IMR-90 (cell line): ENCODE data around the gene PLAAT2. TPM values are rescaled to one million over a fixed set of nuclear protein-coding genes. Genes with fewer than 3 reads are reported as not detected.

Source experiments
- ATAC-seq: fragments of 200-7000 bp; cut with Tn5 transposase; 2 replicates; pipeline ENCODE4 v1.9.1; 2020; ENCODE audit warnings: low read depth, mild to moderate bottlenecking, moderate library complexity
- BruUV-seq: library from RNA; stranded (reverse); fragments of 400-500 nt; replicated peaks from 2 replicates; lab custom pipeline; 2021; lab: Mats Ljungman, UMichigan
- CTCF ChIA-PET: fragments of 300-600 bp; formaldehyde crosslinking; extraction: SDS; loops from one replicate; lab custom pipeline; 2021; ENCODE audit warnings: antibody characterized with exemption; lab: Yijun Ruan, JAX
- POLR2A ChIA-PET: fragments of 300-600 bp; sonication (Branson Sonifier 250); formaldehyde crosslinking; loops from one replicate; lab custom pipeline; 2022; ENCODE audit warnings: antibody characterized with exemption; ENCODE audit not compliant: unreplicated experiment; lab: Charles Lee
- DNase-seq: peaks from one replicate; pipeline ENCODE4 v3.0.0; 2013
- H2AFZ ChIP-seq: replicated peaks from 2 replicates; pipeline ENCODE3; 2013; ENCODE audit warnings: low read length, mild to moderate bottlenecking; ENCODE audit not compliant: poor library complexity
- H2AK5ac ChIP-seq: 2 replicates; pipeline ENCODE4 v1.6.1; 2013; ENCODE audit warnings: low read depth, low read length, inconsistent platforms
- H2AK9ac ChIP-seq: replicated peaks from 2 replicates; pipeline ENCODE3; 2013; ENCODE audit warnings: mild to moderate bottlenecking, low read depth, low read length, moderate library complexity; ENCODE audit not compliant: poor library complexity
- H2BK120ac ChIP-seq: 2 replicates; pipeline ENCODE4 v1.6.1; 2013; ENCODE audit warnings: low read depth, low read length, inconsistent platforms
- H2BK15ac ChIP-seq: 3 replicates; pipeline ENCODE4 v1.6.1; 2013; ENCODE audit warnings: low read depth, low read length, inconsistent platforms
- H2BK20ac ChIP-seq: 2 replicates; pipeline ENCODE4 v1.6.1; 2013; ENCODE audit warnings: low read depth, mild to moderate bottlenecking, inconsistent platforms, low read length, moderate library complexity
- H2BK5ac ChIP-seq: 2 replicates; pipeline ENCODE4 v1.6.1; 2013; ENCODE audit warnings: mild to moderate bottlenecking, low read depth, low read length, inconsistent platforms; ENCODE audit not compliant: poor library complexity, severe bottlenecking
- H3K14ac ChIP-seq: replicated peaks from 2 replicates; pipeline ENCODE4 v1.6.1; 2013; ENCODE audit warnings: low read depth, low read length, inconsistent platforms
- H3K18ac ChIP-seq: 2 replicates; pipeline ENCODE4 v1.6.1; 2013; ENCODE audit warnings: low read depth, low read length, control low read depth
- H3K23ac ChIP-seq: 2 replicates; pipeline ENCODE4 v1.6.1; 2013; ENCODE audit warnings: low read depth, low read length, inconsistent platforms
- H3K27ac ChIP-seq: 2 replicates; pipeline ENCODE4 v1.5.1; 2013; ENCODE audit warnings: mild to moderate bottlenecking, control low read depth, low read length; ENCODE audit not compliant: insufficient read depth
- H3K27me3 ChIP-seq: 2 replicates; pipeline ENCODE4 v1.6.1; 2013; ENCODE audit warnings: low read length; ENCODE audit not compliant: control insufficient read depth, insufficient read depth
- H3K36me3 ChIP-seq: 2 replicates; pipeline ENCODE4 v1.6.1; 2013; ENCODE audit warnings: low read length, mixed read lengths; ENCODE audit not compliant: control insufficient read depth, insufficient read depth
- H3K4ac ChIP-seq: 2 replicates; pipeline ENCODE4 v1.6.1; 2013; ENCODE audit warnings: low read depth, low read length, inconsistent platforms
- H3K4me1 ChIP-seq: 2 replicates; pipeline ENCODE4 v1.6.1; 2013; ENCODE audit warnings: low read length, mixed read lengths; ENCODE audit not compliant: control insufficient read depth, insufficient read depth
- H3K4me2 ChIP-seq: 2 replicates; pipeline ENCODE4 v1.6.1; 2013; ENCODE audit warnings: low read depth, mild to moderate bottlenecking, control low read depth, low read length, moderate library complexity
- H3K4me3 ChIP-seq: 2 replicates; pipeline ENCODE4 v1.5.1; 2013; ENCODE audit warnings: low read depth, mild to moderate bottlenecking, control low read depth, low read length, moderate library complexity; ENCODE audit not compliant: insufficient read depth
- H3K56ac ChIP-seq: 2 replicates; pipeline ENCODE4 v1.6.1; 2013; ENCODE audit warnings: low read length, inconsistent platforms; ENCODE audit not compliant: insufficient read depth; ENCODE audit errors: extremely low read depth
- H3K79me1 ChIP-seq, 2 experiments: 2 replicates each; pipeline ENCODE4 v1.6.1; 2013; ENCODE audit warnings: low read length in 2 of 2, inconsistent platforms in 1 of 2, low read depth in 1 of 2
- H3K9ac ChIP-seq: 2 replicates; pipeline ENCODE4 v1.6.1; 2013; ENCODE audit warnings: low read depth, low read length, control low read depth
- H3K9me1 ChIP-seq: 2 replicates; pipeline ENCODE4 v1.6.1; 2013; ENCODE audit warnings: low read length, inconsistent platforms; ENCODE audit not compliant: insufficient read depth
- H3K9me3 ChIP-seq: 2 replicates; pipeline ENCODE4 v1.6.1; 2013; ENCODE audit warnings: low read length; ENCODE audit not compliant: control insufficient read depth, insufficient read depth
- H4K20me1 ChIP-seq: 2 replicates; pipeline ENCODE4 v1.6.1; 2013; ENCODE audit warnings: low read length, inconsistent platforms; ENCODE audit not compliant: insufficient read depth
- H4K5ac ChIP-seq: 2 replicates; pipeline ENCODE4 v1.6.1; 2013; ENCODE audit warnings: mild to moderate bottlenecking, low read depth, low read length, control low read depth
- H4K8ac ChIP-seq, 2 experiments: 2 replicates each; pipeline ENCODE4 v1.6.1; 2013; ENCODE audit warnings: low read depth in 2 of 2, low read length in 2 of 2, control low read depth in 1 of 2, inconsistent platforms in 1 of 2
- H4K91ac ChIP-seq: 2 replicates; pipeline ENCODE4 v1.6.1; 2013; ENCODE audit warnings: low read depth, low read length, inconsistent platforms; ENCODE audit not compliant: insufficient read depth
- MAZ ChIP-seq: IDR thresholded peaks from 2 replicates; pipeline ENCODE4 v1.6.1; 2012; ENCODE audit warnings: low read depth, mild to moderate bottlenecking, low read length, improper control_type of control experiment, moderate library complexity, borderline replicate concordance
- NFE2L2 ChIP-seq: fragments of 150-350 bp; IDR thresholded peaks from 2 replicates; pipeline ENCODE4 v1.6.1; 2016; ENCODE audit warnings: low read depth, mild to moderate bottlenecking, low read length
- RCOR1 ChIP-seq: IDR thresholded peaks from 2 replicates; pipeline ENCODE4 v1.6.1; 2012; ENCODE audit warnings: mild to moderate bottlenecking, low read length, improper control_type of control experiment; ENCODE audit not compliant: insufficient replicate concordance
- WGBS, 2 experiments: methylation state at CpG; one replicate each; pipeline versions ENCODE4 v1.1.5 to v1.1.7; 2013; ENCODE audit warnings: missing lambda C conversion rate in 2 of 2; ENCODE audit not compliant: insufficient read length in 1 of 2; ENCODE audit errors: extremely low coverage in 2 of 2; 5-methylcytosine and 5-hydroxymethylcytosine counted together
- dilution Hi-C: fragments of 300-500 bp; cut with HindIII; formaldehyde crosslinking; loops from one replicate; pipeline ENCODE4 v1.14.3; 2018; ENCODE audit warnings: low sequenced_read_pairs; ENCODE audit not compliant: unreplicated experiment
- in situ Hi-C: fragments of 300-500 bp; cut with MboI; formaldehyde crosslinking; loops from 3 replicates; pipeline ENCODE4 v1.14.3; 2019; ENCODE audit warnings: low sequenced_read_pairs, inconsistent platforms, mixed read lengths
- intact Hi-C: fragments of 100-400 bp; cut with micrococcal nuclease; formaldehyde crosslinking; loops from 2 replicates; pipeline ENCODE4 v1.10.0; 2022
- polyA plus RNA-seq, 3 experiments: library from polyadenylated mRNA; depleted of rRNA; stranded (reverse); fragments of >200 nt; gene quantifications; 2 replicates each; pipeline ENCODE4 v1.2.3, GENCODE V29; 2012; ENCODE audit warnings: low replicate concordance in 1 of 3
- total RNA-seq: library from RNA; depleted of rRNA; stranded (reverse); fragments of >200 nt; gene quantifications from 2 replicates; pipeline ENCODE4 v1.2.3, GENCODE V29; 2012

PLAAT2 gene
- total and polyA plus RNA-seq, 2 of the 4 experiments (the other 2 are of a cell fraction) = not detected

DNA sequence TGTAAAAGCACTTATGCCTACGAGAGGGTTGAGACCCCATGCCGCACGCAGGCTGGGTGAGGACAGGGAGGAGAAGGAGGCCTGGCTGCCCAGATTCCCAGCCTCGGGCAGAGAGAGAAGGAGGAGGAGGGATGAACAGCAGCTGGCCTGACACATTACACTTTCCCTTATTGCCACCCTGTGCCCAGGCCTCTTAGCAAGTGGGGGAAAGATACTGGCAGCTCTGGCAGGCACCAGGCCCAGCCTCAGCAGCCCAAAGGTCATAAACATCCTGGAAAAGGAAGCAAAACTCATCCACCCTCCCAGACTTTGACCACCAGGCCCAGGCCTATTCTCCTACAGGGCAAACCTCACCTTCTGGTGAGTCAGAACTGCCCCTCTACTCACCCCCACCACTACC lies 46.4 kb upstream of the PLAAT2 start:
- peak overlapping the region; percentile 8; the same call in 1 of the 2 replicates for H4K5ac ChIP-seq
- no peak overlapping the region for H3K27ac ChIP-seq
- no peak overlapping the region for H3K14ac ChIP-seq
- WGBS, 2 experiments = no CpG with 5 or more reads among the region's 4 CpGs
- H2BK120ac ChIP-seq = 0 out of 2 replicates have a peak overlapping the region, but pooled peaks have one; percentile 6
- no peak overlapping the region for H2BK5ac ChIP-seq
- H3K27me3 ChIP-seq = 0 out of 2 replicates have a peak, but pooled peaks cover 2% of the 10 kb centered on the region
- no peak overlapping the region for H2BK15ac ChIP-seq
- intact Hi-C loops = no loop called here
- H3K4me3 ChIP-seq = no peak overlapping the region
- no peak overlapping the region for H2AFZ ChIP-seq
- peak overlapping the region; percentile 47 for H2AK9ac ChIP-seq
- DNase-seq (no peak), ATAC-seq (no peak)
- peak overlapping the region; percentile 14; the same call in 1 of the 2 replicates for H3K4ac ChIP-seq
- dilution Hi-C loops = no loop called here
- H3K36me3 ChIP-seq = no peaks in the 10 kb centered on the region
- no peak overlapping the region; the same call in 1 of the 2 replicates for H4K91ac ChIP-seq
- no peak overlapping the region for H3K4me2 ChIP-seq
- ChIA-PET CTCF (no interaction called here), POLR2A (no interaction called here)
- H2BK20ac ChIP-seq = no peak overlapping the region
- H3K9ac ChIP-seq = no peak overlapping the region
- H4K20me1 ChIP-seq = no peaks in the 10 kb centered on the region
- H3K9me3 ChIP-seq = no peaks in the 10 kb centered on the region
- H3K56ac ChIP-seq = no peak overlapping the region
- no peaks in the 10 kb centered on the region; the same call in 1 of the 2 replicates for H3K9me1 ChIP-seq
- H3K79me1 ChIP-seq = no peaks in the 10 kb centered on the region
- no TSS peak for BruUV-seq
- H4K8ac ChIP-seq = peak overlapping the region in 1 of 2 experiments; percentile 31; a peak in 1 of 4 replicates
- no peak overlapping the region for H3K23ac ChIP-seq
- TF ChIP-seq NFE2L2 (no peak), MAZ (no peak), RCOR1 (no peak)
- in situ Hi-C loops = no loop called here
- H3K18ac ChIP-seq = peak overlapping the region; percentile 47; the same call in 1 of the 2 replicates
- 0 out of 2 replicates have a peak overlapping the region, but pooled peaks have one; percentile 43 for H2AK5ac ChIP-seq
- peaks cover 9% of the 10 kb centered on the region; the same call in 1 of the 2 replicates for H3K4me1 ChIP-seq
